Measurements from ENCODE around the gene ZGLP1. TPM values are rescaled to one million over a fixed set of nuclear protein-coding genes. Genes with fewer than 3 reads are reported as not detected.

ZGLP1 gene
- total RNA-seq, 3 donors from 2014 or later, result 2.5 to 4.0 (median 3.8) TPM

DNA sequence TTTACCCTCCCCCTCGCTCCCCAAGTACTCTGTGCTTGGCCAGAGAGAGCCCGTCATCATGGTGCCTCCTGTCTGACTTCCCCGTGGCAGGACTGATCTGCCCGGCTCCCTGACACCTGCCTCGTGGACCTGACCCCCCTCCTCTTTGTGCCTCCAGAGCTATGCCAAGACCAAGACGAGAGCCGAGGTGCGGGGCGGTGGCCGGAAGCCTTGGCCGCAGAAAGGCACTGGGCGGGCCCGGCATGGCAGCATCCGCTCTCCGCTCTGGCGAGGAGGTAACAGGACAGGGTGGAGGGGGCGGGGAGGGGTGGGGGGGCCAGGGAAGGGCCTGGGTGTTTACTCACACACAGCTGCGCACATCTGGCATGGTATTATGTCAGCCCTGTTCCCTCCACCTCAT, 53.1 kb downstream of the ZGLP1 start:
- DNase-seq (no peak), ATAC-seq (no peak)
- H3K4me3 ChIP-seq, result no peak overlapping the region
- TF ChIP-seq, protein P1, sequence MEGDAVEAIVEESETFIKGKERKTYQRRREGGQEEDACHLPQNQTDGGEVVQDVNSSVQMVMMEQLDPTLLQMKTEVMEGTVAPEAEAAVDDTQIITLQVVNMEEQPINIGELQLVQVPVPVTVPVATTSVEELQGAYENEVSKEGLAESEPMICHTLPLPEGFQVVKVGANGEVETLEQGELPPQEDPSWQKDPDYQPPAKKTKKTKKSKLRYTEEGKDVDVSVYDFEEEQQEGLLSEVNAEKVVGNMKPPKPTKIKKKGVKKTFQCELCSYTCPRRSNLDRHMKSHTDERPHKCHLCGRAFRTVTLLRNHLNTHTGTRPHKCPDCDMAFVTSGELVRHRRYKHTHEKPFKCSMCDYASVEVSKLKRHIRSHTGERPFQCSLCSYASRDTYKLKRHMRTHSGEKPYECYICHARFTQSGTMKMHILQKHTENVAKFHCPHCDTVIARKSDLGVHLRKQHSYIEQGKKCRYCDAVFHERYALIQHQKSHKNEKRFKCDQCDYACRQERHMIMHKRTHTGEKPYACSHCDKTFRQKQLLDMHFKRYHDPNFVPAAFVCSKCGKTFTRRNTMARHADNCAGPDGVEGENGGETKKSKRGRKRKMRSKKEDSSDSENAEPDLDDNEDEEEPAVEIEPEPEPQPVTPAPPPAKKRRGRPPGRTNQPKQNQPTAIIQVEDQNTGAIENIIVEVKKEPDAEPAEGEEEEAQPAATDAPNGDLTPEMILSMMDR (IDR thresholded peaks at IDR 0.05), result no peak
- H3K4me1 ChIP-seq (ENCODE audit: low read depth), result peaks cover 15% of the 10 kb centered on the region
- H3K9me3 ChIP-seq, result no peaks in the 10 kb centered on the region
- H3K36me3 ChIP-seq (ENCODE audit: low read depth), result no peaks in the 10 kb centered on the region
- intact Hi-C loops (cut with DNase I, micrococcal nuclease), result no loop called here

DNA sequence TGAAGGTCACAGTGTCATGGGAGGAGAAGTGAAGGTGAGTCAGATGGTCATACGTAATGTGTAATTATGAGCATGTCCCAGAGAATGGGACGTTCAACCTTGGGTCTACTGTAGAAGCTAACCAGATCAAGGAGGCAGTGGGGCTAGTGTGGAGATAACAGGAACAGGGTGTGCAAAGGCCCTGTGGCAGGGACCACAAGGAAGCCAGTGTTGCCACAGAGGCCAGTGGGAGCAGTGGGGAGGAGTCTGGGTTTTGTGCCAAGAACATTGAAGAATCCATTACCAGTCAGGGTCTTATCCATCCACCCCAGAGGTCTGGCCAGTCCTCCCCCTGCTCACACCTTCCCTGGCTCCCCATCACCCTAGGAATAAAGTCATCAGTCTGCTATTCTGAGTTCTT, 54.3 kb downstream of the ZGLP1 start:
- no peaks in the 10 kb centered on the region for H3K36me3 ChIP-seq (ENCODE audit: low read depth)
- intact Hi-C loops (cut with DNase I, micrococcal nuclease), result no loop called here

More for the DNA sequence above, 54.3 kb downstream of the ZGLP1 start:
- ATAC-seq (no peak), DNase-seq (no peak)
- H3K4me1 ChIP-seq (ENCODE audit: low read depth), result peaks cover 15% of the 10 kb centered on the region
- no peaks in the 10 kb centered on the region for H3K9me3 ChIP-seq
- no peak overlapping the region for H3K4me3 ChIP-seq
- TF ChIP-seq, protein P1 (IDR thresholded peaks at IDR 0.05), result no peak

Other genes with a start within 250 kb of the ZGLP1 start
- 10 to 100 TPM; 26.9 to 41.5 (median 28.1) TPM for gene SHFL, start 223.5 kb downstream of the ZGLP1 start, total RNA-seq
- gene ANGPTL6, start 207.1 kb downstream of the ZGLP1 start, total RNA-seq, result 1 to 10 TPM in 1 of 3 donors, under 1 TPM in 2; 0.32 to 1.2 (median 0.87) TPM
- gene PPAN, start 203.5 kb downstream of the ZGLP1 start, total RNA-seq, result 10 to 100 TPM; 36.4 to 42.0 (median 40.3) TPM
- 10 to 100 TPM; 14.1 to 18.5 (median 16.9) TPM for gene P2RY11, start 198.1 kb downstream of the ZGLP1 start, total RNA-seq
- gene EIF3G, start 189.9 kb downstream of the ZGLP1 start, total RNA-seq, result 100 to 1,000 TPM; 151 to 201 (median 152) TPM
- gene DNMT1, start 114.9 kb downstream of the ZGLP1 start, total RNA-seq, result 10 to 100 TPM; 41.1 to 55.6 (median 55.6) TPM
- 1 to 10 TPM; 1.2 to 8.4 (median 6.5) TPM for gene S1PR2, start 78.5 kb downstream of the ZGLP1 start, total RNA-seq
- 10 to 100 TPM; 47.5 to 65.5 (median 49.6) TPM for gene MRPL4, start 57.6 kb downstream of the ZGLP1 start, total RNA-seq
- gene ICAM1, start 38.7 kb downstream of the ZGLP1 start, total RNA-seq, result 10 to 100 TPM; 10.7 to 13.9 (median 13.4) TPM
- under 1 TPM in 2 of 3 donors, not detected in 1; 0.24 to 0.32 TPM for gene ICAM4, start 22.9 kb downstream of the ZGLP1 start, total RNA-seq
- gene ICAM5, start 19.9 kb downstream of the ZGLP1 start, total RNA-seq, result 1 to 10 TPM in 1 of 3 donors, under 1 TPM in 2; 0.69 to 1.4 (median 0.73) TPM
- 10 to 100 TPM in 1 of 3 donors, 1 to 10 TPM in 2; 7.9 to 15.1 (median 9.7) TPM for gene FDX2, start 6.2 kb upstream of the ZGLP1 start, total RNA-seq
- 10 to 100 TPM; 42.4 to 58.1 (median 49.6) TPM for gene RAVER1, start 23.7 kb upstream of the ZGLP1 start, total RNA-seq
- gene ICAM3, start 29.8 kb upstream of the ZGLP1 start, total RNA-seq, result 10 to 100 TPM; 16.0 to 31.6 (median 28.0) TPM
- 100 to 1,000 TPM; 104 to 142 (median 123) TPM for gene TYK2, start 70.8 kb upstream of the ZGLP1 start, total RNA-seq
- gene CDC37, start 93.7 kb upstream of the ZGLP1 start, total RNA-seq, result 100 to 1,000 TPM; 125 to 179 (median 145) TPM
- 10 to 100 TPM in 2 of 3 donors, 1 to 10 TPM in 1; 7.0 to 27.4 (median 14.7) TPM for gene PDE4A, start 110.7 kb upstream of the ZGLP1 start, total RNA-seq
- gene KEAP1, start 193.5 kb upstream of the ZGLP1 start, total RNA-seq, result 10 to 100 TPM; 57.5 to 75.7 (median 61.0) TPM
- under 1 TPM in 2 of 3 donors, not detected in 1; 0.23 to 0.31 TPM for gene S1PR5, start 207.6 kb upstream of the ZGLP1 start, total RNA-seq
- gene ATG4D, start 234.1 kb upstream of the ZGLP1 start, total RNA-seq, result 100 to 1,000 TPM in 1 of 3 donors, 10 to 100 TPM in 2; 63.0 to 119 (median 93.5) TPM